ENCODE measurements around the gene PTBP1.
"Not testable (repeated sequence)": the region's sequence is repeated elsewhere in the genome, so short reads cannot be mapped to it uniquely, and the experiment has no call there.

PTBP1 gene

DNA sequence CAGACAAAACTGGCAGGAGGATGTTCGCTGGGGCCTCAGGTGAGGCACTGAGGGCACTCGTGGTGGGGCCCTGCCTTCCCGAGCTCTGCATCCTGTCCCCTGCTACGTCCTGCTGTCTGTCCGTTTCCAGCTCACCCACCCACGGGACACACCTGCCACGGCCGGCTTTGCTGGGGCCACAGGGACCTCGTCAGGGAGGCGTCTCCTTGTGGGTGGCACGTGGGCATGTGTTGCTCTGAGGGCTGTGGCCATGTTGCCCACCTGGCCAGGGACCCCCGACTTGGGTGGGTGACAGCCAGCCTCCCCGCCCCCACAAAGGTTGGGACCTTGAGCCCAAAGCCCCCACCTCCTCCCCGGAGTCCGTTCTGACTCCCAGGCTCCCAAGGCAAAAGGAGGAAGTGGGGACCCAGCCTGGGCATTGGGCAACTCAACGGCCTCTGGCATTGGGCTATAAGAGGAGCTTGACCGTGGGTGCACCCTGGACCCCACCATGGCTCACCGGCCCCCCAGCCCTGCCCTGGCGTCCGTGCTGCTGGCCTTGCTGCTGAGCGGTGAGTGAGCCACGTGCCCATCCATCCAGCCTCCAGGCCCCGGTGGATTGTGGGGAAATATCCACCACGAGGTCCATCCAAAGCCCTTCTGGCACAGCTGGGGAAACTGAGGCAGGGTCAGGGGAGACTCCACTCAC, 43.4 kb downstream of the PTBP1 start, which contains the start of gene PRTN3:
PRTN3 (plus strand) TSS at position 481 of the 688 bp plus-strand sequence; CDS start at position 491, 10 bp downstream.
- Histone ChIP-seq H2AK5ac (ENCODE audit: low read length, severe bottlenecking) (no peak within 1 kb of the TSS), H3K14ac (ENCODE audit: low read length in 2 of 2) (no peak within 1 kb of the TSS), H2BK5ac (ENCODE audit: low read depth, low read length, poor library complexity, severe bottlenecking) (no peak within 1 kb of the TSS), H3K9me3 (ENCODE audit: control insufficient read depth, low read length) (no peaks in the 10 kb centered on the region), H3K4me3 (ENCODE audit: insufficient read depth in 1 of 2, low read depth in 1 of 2, low read length in 2 of 2) (no peak within 1 kb of the TSS), H2AFZ (ENCODE audit: low read depth, low read length) (no peak within 1 kb of the TSS), H3K36me3 (ENCODE audit: control insufficient read depth in 1 of 2, insufficient read depth in 2 of 2, low read depth in 1 of 2, low read length in 2 of 2) (peaks cover 0 to 6% of the 10 kb centered on the region in 2 experiments), H3K18ac (ENCODE audit: low read depth in 1 of 2, low read length in 2 of 2) (no peak within 1 kb of the TSS), H3K4me2 (ENCODE audit: low read length, poor library complexity, severe bottlenecking) (no peak within 1 kb of the TSS), H2BK120ac (ENCODE audit: low read depth, low read length) (no peak within 1 kb of the TSS), H3K9ac (ENCODE audit: low read length) (no peak within 1 kb of the TSS), H4K8ac (ENCODE audit: low read length) (no peak within 1 kb of the TSS), H3K23ac (ENCODE audit: low read length in 2 of 2) (no peak within 1 kb of the TSS), H3K27ac (ENCODE audit: low read length, poor library complexity, severe bottlenecking) (no peak within 1 kb of the TSS), H3K79me1 (replicated peaks; ENCODE audit: low read length, poor library complexity, severe bottlenecking) (no peaks in the 10 kb centered on the region), H4K91ac (ENCODE audit: low read length) (no peak within 1 kb of the TSS), H3K4ac (ENCODE audit: low read depth in 1 of 2, low read length in 2 of 2) (no peak within 1 kb of the TSS), H3K27me3 (ENCODE audit: control insufficient read depth in 1 of 2, insufficient read depth in 1 of 2, low read length in 2 of 2) (peaks cover 21 to 64% of the 10 kb centered on the region in 2 experiments), H2BK15ac (ENCODE audit: low read depth, poor library complexity, severe bottlenecking) (no peak within 1 kb of the TSS), H3K4me1 (ENCODE audit: control insufficient read depth, insufficient read depth, low read depth, low read length) (peaks cover 12% of the 10 kb centered on the region), H2BK12ac (ENCODE audit: low read length in 2 of 2) (no peak within 1 kb of the TSS)
- 83% methylated on average over 24 of the region's 24 CpGs for WGBS
- DNase-seq, result no peak

DNA sequence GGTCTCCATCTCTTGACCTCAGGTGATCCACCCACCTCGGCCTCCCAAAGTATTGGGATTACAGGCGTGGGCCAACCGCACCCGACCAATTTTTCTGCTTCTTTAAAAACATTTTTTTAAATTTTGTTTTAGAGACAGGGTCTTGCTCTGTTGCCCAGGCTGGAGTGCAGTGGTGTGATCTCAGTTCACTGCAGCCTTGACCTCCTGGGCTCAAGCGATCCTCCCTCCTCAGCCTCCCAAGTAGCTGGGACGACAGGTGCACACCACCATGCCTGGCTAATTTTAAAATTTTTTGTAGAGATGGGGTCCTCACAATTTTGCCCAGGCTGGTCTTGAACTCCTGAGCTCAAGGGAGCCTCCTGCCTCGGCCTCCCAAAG, 45.5 kb downstream of the PTBP1 start:
- not testable (repeated sequence) for H3K9me3 ChIP-seq (ENCODE audit: control insufficient read depth, low read length); H4K91ac ChIP-seq (ENCODE audit: low read length); H2BK12ac ChIP-seq (ENCODE audit: low read length in 2 of 2); H3K18ac ChIP-seq (ENCODE audit: low read depth in 1 of 2, low read length in 2 of 2); H3K4me3 ChIP-seq (ENCODE audit: insufficient read depth in 1 of 2, low read depth in 1 of 2, low read length in 2 of 2); DNase-seq; H2BK15ac ChIP-seq (ENCODE audit: low read depth, poor library complexity, severe bottlenecking); H3K9ac ChIP-seq (ENCODE audit: low read length); H3K36me3 ChIP-seq (ENCODE audit: control insufficient read depth in 1 of 2, insufficient read depth in 2 of 2, low read depth in 1 of 2, low read length in 2 of 2); H2BK120ac ChIP-seq (ENCODE audit: low read depth, low read length); H3K79me1 ChIP-seq (replicated peaks; ENCODE audit: low read length, poor library complexity, severe bottlenecking); H2AK5ac ChIP-seq (ENCODE audit: low read length, severe bottlenecking); H3K4ac ChIP-seq (ENCODE audit: low read depth in 1 of 2, low read length in 2 of 2); H3K14ac ChIP-seq (ENCODE audit: low read length in 2 of 2); H3K23ac ChIP-seq (ENCODE audit: low read length in 2 of 2); H2AFZ ChIP-seq (ENCODE audit: low read depth, low read length); H2BK5ac ChIP-seq (ENCODE audit: low read depth, low read length, poor library complexity, severe bottlenecking); H4K8ac ChIP-seq (ENCODE audit: low read length); H3K4me2 ChIP-seq (ENCODE audit: low read length, poor library complexity, severe bottlenecking); H3K27ac ChIP-seq (ENCODE audit: low read length, poor library complexity, severe bottlenecking)
- H3K27me3 ChIP-seq (ENCODE audit: control insufficient read depth in 1 of 2, insufficient read depth in 1 of 2, low read length in 2 of 2), result peaks cover 29 to 68% of the 10 kb centered on the region in 2 experiments
- H3K4me1 ChIP-seq (ENCODE audit: control insufficient read depth, insufficient read depth, low read depth, low read length), result peaks cover 15% of the 10 kb centered on the region
- 85% methylated on average over 4 of the region's 7 CpGs for WGBS

DNA sequence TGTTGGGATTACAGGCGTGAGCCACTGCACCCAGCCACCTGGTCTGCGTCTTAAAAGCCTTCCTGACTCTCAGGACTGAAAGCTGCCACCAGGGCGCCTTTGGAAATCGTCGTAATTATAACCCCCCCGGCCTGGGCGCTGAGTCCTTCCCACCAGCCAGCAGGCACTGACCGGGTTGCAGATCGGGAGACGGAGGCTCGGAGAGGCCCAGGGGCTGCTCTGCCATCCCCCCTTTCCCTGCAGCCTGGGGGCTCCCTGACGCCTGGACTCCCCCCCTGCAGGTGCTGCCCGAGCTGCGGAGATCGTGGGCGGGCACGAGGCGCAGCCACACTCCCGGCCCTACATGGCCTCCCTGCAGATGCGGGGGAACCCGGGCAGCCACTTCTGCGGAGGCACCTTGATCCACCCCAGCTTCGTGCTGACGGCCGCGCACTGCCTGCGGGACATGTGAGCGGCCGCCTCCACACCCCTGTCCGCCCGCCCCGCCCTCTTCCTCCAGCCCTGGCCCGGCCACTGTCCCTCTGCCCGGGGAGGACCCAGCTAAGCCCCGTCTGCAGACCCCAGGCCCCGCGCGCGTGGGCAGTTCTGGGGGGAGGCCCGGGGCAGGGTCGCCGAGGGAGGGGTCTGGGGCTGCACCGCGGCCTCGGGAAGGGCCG, 46.1 kb downstream of the PTBP1 start:
- H3K79me1 ChIP-seq (replicated peaks; ENCODE audit: low read length, poor library complexity, severe bottlenecking), result no peaks in the 10 kb centered on the region
- H4K91ac ChIP-seq (ENCODE audit: low read length), result no peak overlapping the region
- H2BK120ac ChIP-seq (ENCODE audit: low read depth, low read length), result peak overlapping the region; percentile 19
- peaks cover 0 to 6% of the 10 kb centered on the region in 2 experiments for H3K36me3 ChIP-seq (ENCODE audit: control insufficient read depth in 1 of 2, insufficient read depth in 2 of 2, low read depth in 1 of 2, low read length in 2 of 2)
- H2BK5ac ChIP-seq (ENCODE audit: low read depth, low read length, poor library complexity, severe bottlenecking), result no peak overlapping the region
- peak overlapping the region in 1 of 2 experiments; percentile 39 for H3K4me3 ChIP-seq (ENCODE audit: insufficient read depth in 1 of 2, low read depth in 1 of 2, low read length in 2 of 2)
- no peak overlapping the region for H3K9ac ChIP-seq (ENCODE audit: low read length)
- peaks cover 34 to 73% of the 10 kb centered on the region in 2 experiments for H3K27me3 ChIP-seq (ENCODE audit: control insufficient read depth in 1 of 2, insufficient read depth in 1 of 2, low read length in 2 of 2)
- H3K4ac ChIP-seq (ENCODE audit: low read depth in 1 of 2, low read length in 2 of 2), result no peak overlapping the region
- H3K4me2 ChIP-seq (ENCODE audit: low read length, poor library complexity, severe bottlenecking), result peak overlapping the region; percentile 53
- no peak overlapping the region for H2BK15ac ChIP-seq (ENCODE audit: low read depth, poor library complexity, severe bottlenecking)
- H3K27ac ChIP-seq (ENCODE audit: low read length, poor library complexity, severe bottlenecking), result no peak overlapping the region
- H2BK12ac ChIP-seq (ENCODE audit: low read length in 2 of 2), result no peak overlapping the region
- H3K23ac ChIP-seq (ENCODE audit: low read length in 2 of 2), result no peak overlapping the region
- no peak overlapping the region for H4K8ac ChIP-seq (ENCODE audit: low read length)
- no peak overlapping the region for H2AK5ac ChIP-seq (ENCODE audit: low read length, severe bottlenecking)
- H3K9me3 ChIP-seq (ENCODE audit: control insufficient read depth, low read length), result no peaks in the 10 kb centered on the region
- WGBS, result 11% methylated on average over 45 of the region's 46 CpGs
- H2AFZ ChIP-seq (ENCODE audit: low read depth, low read length), result no peak overlapping the region
- no peak overlapping the region for H3K18ac ChIP-seq (ENCODE audit: low read depth in 1 of 2, low read length in 2 of 2)
- no peak for DNase-seq
- H3K14ac ChIP-seq (ENCODE audit: low read length in 2 of 2), result peak overlapping the region in 1 of 2 experiments; percentile 1
- H3K4me1 ChIP-seq (ENCODE audit: control insufficient read depth, insufficient read depth, low read depth, low read length), result peaks cover 15% of the 10 kb centered on the region

DNA sequence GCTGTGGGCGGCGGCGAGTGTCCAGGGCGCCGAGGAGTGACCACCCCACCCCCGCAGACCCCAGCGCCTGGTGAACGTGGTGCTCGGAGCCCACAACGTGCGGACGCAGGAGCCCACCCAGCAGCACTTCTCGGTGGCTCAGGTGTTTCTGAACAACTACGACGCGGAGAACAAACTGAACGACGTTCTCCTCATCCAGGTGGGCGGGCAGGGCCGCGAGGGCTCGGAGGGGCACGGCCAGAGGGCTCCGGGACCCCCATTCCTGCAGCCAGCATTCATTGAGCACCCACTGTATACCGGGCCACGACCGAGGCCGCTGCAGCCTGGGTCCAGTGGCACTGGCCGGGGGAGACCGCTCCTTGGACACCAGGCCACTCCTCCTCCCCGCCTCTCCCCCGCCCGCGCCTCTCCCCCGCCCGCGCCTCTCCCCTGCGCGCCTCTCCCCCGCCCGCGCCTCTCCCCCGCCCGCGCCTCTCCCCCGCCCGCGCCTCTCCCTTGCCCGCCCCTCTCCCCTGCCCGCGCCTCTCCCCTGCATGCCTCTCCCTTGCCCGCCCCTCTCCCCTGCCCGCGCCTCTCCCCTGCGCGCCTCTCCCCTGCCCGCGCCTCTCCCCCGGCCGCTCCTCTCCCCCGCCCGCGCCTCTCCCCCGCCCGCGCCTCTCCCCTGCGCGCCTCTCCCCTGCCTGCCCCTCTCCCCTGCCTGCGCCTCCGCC, 46.7 kb downstream of the PTBP1 start:
- Histone ChIP-seq H3K4ac (ENCODE audit: low read depth in 1 of 2, low read length in 2 of 2) (no peak overlapping the region), H2AFZ (ENCODE audit: low read depth, low read length) (no peak overlapping the region), H4K8ac (ENCODE audit: low read length) (no peak overlapping the region), H2BK12ac (ENCODE audit: low read length in 2 of 2) (peak overlapping the region in 1 of 2 experiments; percentile 6), H2BK120ac (ENCODE audit: low read depth, low read length) (no peak overlapping the region), H2BK15ac (ENCODE audit: low read depth, poor library complexity, severe bottlenecking) (no peak overlapping the region), H3K9ac (ENCODE audit: low read length) (no peak overlapping the region), H3K4me2 (ENCODE audit: low read length, poor library complexity, severe bottlenecking) (peak overlapping the region; percentile 53), H3K27ac (ENCODE audit: low read length, poor library complexity, severe bottlenecking) (no peak overlapping the region), H3K36me3 (ENCODE audit: control insufficient read depth in 1 of 2, insufficient read depth in 2 of 2, low read depth in 1 of 2, low read length in 2 of 2) (peaks cover 0 to 6% of the 10 kb centered on the region in 2 experiments), H3K79me1 (replicated peaks; ENCODE audit: low read length, poor library complexity, severe bottlenecking) (no peaks in the 10 kb centered on the region), H3K9me3 (ENCODE audit: control insufficient read depth, low read length) (no peaks in the 10 kb centered on the region), H3K4me3 (ENCODE audit: insufficient read depth in 1 of 2, low read depth in 1 of 2, low read length in 2 of 2) (peak overlapping the region in 1 of 2 experiments; percentile 39), H2AK5ac (ENCODE audit: low read length, severe bottlenecking) (no peak overlapping the region), H3K18ac (ENCODE audit: low read depth in 1 of 2, low read length in 2 of 2) (no peak overlapping the region), H3K14ac (ENCODE audit: low read length in 2 of 2) (peak overlapping the region in 1 of 2 experiments; percentile 76), H2BK5ac (ENCODE audit: low read depth, low read length, poor library complexity, severe bottlenecking) (no peak overlapping the region), H3K27me3 (ENCODE audit: control insufficient read depth in 1 of 2, insufficient read depth in 1 of 2, low read length in 2 of 2) (peaks cover 35 to 73% of the 10 kb centered on the region in 2 experiments), H3K4me1 (ENCODE audit: control insufficient read depth, insufficient read depth, low read depth, low read length) (peaks cover 15% of the 10 kb centered on the region), H4K91ac (ENCODE audit: low read length) (peak overlapping the region; percentile 27), H3K23ac (ENCODE audit: low read length in 2 of 2) (no peak overlapping the region)
- 23% methylated on average over 52 of the region's 70 CpGs for WGBS
- DNase-seq, result no peak

Measured in mesenchymal stem cell (in vitro differentiated cells and primary cell).